ENCODE data around the gene TNFRSF1B.

Gene TNFRSF1B

DNA sequence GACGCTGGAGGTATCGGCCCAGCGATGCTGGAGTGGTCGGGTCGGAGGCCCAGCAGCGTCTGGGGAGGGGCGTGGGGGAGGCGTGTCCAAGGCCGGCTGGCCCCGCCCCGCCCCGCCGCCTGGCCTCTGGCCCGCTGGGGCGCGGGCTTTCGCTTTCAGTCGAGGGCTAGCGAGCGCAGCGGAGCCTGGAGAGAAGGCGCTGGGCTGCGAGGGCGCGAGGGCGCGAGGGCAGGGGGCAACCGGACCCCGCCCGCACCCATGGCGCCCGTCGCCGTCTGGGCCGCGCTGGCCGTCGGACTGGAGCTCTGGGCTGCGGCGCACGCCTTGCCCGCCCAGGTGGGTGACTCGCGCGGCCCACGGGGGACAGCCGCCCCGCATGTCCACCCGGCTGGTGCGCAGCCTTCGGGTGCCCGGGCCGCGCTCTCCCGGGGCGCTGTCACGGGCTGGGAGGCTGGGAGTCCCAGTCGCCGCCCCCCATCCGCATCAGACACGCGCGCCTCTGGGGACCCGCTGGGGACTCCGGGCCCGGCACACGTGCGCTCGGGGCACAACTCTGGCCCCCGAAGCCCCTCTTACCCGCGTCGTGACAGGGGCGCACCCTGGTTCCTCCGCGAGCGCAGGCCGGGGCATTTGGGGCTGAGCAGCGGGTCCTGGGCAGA, at the start of gene TNFRSF1B:
Gene TNFRSF1B (plus strand): TSS at position 158 of the 659 bp plus-strand sequence. CDS start 101 bp downstream, at position 259.
- in situ Hi-C loops (cut with MboI; ENCODE audit: low sequenced_read_pairs), result no loop called here
- Histone ChIP-seq H3K36me3 (replicated peaks) (no peaks in the 10 kb centered on the region), H3K9me3 (no peaks in the 10 kb centered on the region), H3K4me3 (peak within 1 kb of the TSS; percentile 17), H3K27me3 (ENCODE audit: low read depth) (peaks cover 25% of the 10 kb centered on the region), H3K4me1 (no peaks in the 10 kb centered on the region)
- DNase-seq (ENCODE audit: low spot score in 2 of 2), result peak; percentile 26 to 66

DNA sequence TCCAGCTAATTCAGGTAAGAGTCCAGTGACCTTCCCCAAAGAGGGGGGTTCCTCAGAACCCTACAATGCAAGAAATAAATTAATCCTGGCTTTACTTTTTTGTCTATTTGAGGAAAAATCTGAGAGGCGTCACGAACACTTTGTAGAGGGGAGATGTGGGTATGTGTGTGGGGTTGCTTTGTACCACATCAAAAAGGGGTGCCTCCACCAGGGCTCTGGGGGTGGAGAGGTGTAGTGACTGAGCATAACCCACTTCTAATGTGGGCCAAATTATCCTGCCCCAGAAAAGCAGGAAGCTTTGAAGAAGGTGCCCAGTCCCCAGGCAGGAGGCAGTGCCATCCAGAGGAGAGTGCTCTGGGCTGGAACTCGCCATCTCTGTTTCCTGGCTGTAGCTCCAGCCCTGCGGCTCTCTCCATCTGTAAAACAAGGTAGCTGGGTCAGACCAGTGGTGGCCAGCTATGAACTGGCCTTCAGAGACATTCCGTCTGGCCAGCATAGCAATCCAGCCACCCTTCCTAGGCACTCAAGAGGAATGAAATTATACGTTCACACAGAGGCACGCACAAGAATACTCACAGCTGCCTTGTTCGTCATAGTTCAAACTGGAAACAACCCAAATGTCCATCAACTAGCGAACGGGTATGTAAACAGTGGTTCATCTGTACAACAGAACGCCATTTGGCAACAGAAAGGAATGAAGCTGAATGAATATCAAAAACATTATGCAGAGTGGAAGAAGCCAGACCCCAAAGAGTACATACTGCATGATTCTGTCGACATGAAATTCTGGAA, 45.4 kb upstream of the TNFRSF1B start:
- DNase-seq (ENCODE audit: low spot score in 2 of 2), result no peak
- Histone ChIP-seq H3K4me1 (no peaks in the 10 kb centered on the region), H3K4me3 (no peak overlapping the region), H3K9me3 (no peaks in the 10 kb centered on the region), H3K27me3 (ENCODE audit: low read depth) (no peaks in the 10 kb centered on the region; the same call in 1 of the 2 replicates), H3K36me3 (replicated peaks) (no peaks in the 10 kb centered on the region)
- in situ Hi-C loops (cut with MboI; ENCODE audit: low sequenced_read_pairs), result loop anchor here (10.0 to 25.0 kb wide), 2 partner anchors 533 to 666 kb away; partner anchors contain the start of gene PRAMEF1

DNA sequence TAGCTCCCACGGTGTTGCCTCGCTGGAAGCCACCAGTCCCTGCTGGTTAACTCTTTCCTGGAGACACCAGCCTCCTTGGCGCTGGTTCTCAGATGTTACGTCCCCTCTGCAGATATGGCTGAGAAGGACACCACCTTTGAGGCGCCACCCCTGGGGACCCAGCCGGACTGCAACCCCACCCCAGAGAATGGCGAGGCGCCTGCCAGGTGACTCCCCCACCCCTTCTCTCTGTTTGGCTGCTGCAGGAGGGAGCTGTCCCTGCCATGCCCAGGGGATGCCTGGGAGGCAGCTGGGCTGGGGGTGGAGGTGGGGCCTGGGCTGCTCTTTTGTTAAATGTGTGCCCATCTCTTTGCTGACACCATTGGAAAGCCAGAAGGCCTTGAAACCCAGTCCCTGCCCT, 43.6 kb upstream of the TNFRSF1B start:
- Histone ChIP-seq H3K9me3 (no peaks in the 10 kb centered on the region), H3K36me3 (replicated peaks) (no peaks in the 10 kb centered on the region), H3K4me1 (no peaks in the 10 kb centered on the region), H3K27me3 (ENCODE audit: low read depth) (no peaks in the 10 kb centered on the region; the same call in 1 of the 2 replicates), H3K4me3 (no peak overlapping the region)
- in situ Hi-C loops (cut with MboI; ENCODE audit: low sequenced_read_pairs), result loop anchor here (10.0 to 25.0 kb wide), 2 partner anchors 532 to 664 kb away; partner anchors contain the start of gene PRAMEF1
- no peak for DNase-seq (ENCODE audit: low spot score in 2 of 2)

DNA sequence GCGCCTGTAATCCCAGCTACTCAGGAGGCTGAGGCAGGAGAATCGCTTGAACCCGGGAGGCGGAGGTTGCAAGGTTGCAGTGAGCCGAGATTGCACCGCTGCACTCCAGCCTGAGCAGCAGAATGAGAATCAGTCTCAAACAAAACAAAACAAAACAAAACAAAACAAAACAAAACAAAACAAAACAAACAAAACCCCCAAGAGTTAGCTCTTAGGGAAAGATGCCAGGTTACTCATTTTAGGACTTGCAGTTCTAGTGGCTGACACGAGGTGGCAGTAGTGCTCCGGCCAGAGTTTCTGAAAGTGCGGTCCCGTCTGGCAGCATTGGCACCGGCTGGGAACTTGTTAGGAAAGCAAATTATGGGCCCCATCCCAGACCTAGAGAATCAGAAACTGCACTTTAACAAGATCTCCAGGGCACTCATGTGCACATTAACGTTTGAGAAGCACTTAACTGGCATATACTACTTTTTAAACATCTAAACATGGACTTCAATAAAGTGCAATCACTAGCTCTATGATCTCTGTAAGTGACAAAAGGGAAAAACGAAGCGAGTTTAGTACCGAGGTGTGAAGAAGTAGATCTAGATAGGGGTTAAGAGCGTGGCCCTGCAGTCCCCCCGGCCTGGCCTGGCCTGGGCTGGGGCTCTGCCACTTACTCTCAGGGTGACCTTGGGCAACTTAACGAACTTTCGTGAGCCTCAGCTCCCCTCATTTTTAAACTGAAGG, 41.9 kb upstream of the TNFRSF1B start:
- H3K4me3 ChIP-seq, result no peak overlapping the region
- H3K27me3 ChIP-seq (ENCODE audit: low read depth), result no peaks in the 10 kb centered on the region
- no peaks in the 10 kb centered on the region for H3K36me3 ChIP-seq (replicated peaks)
- no peaks in the 10 kb centered on the region for H3K4me1 ChIP-seq
- no peaks in the 10 kb centered on the region for H3K9me3 ChIP-seq
- DNase-seq (ENCODE audit: low spot score in 2 of 2), result peak; percentile 49 to 80
- in situ Hi-C loops (cut with MboI; ENCODE audit: low sequenced_read_pairs), result loop anchor here (5.0 to 25.0 kb wide), 3 partner anchors 82 to 662 kb away; partner anchors contain the start of gene PRAMEF1

DNA sequence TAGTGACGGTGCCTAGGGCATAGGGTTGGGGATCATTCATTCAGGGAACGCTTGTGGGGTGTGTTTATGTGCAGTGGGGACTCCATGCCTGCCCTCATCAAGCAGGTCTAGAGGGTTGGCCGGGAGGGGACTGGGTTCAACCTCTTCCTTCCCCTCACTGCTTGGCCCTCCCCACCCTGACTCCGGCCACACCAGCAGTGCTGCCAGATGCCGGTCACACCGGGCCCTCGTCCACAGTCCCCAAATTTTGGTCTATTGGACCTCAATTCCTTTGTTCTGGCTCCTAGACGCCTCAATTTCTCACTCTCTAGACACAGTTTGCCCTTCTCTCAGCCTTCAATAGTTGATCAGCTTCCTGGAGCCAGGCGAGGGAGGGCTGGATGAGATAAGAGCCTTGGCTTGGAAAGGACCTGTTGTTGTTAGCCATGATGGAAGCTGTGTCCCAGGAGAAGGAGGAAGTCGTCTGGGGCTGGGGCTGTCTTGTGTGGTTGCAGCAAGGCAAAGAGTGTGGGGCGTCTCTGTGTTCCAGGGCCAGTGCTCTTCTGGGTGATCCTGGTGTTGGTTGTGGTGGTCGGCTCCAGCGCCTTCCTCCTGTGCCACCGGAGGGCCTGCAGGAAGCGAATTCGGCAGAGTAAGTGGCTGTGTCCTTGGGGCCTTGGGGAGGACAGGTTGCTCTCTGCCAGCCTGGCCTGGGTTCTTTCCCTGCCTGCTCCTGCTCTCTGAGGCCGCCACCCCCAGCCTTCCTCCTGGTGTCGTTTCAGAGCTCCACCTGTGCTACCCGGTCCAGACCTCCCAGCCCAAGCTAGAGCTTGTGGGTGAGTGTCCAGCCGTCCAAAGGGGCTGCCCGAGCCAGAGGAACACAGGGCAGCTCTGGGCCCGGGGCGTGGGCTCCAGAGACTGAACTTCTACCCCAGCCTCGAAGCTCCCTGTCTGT, 41.1 kb upstream of the TNFRSF1B start:
- no peaks in the 10 kb centered on the region for H3K4me1 ChIP-seq
- in situ Hi-C loops (cut with MboI; ENCODE audit: low sequenced_read_pairs), result loop anchor here (5.0 to 10.0 kb wide), 2 partner anchors 82 to 529 kb away; no protein-coding TSS in a partner anchor
- DNase-seq (ENCODE audit: low spot score in 2 of 2), result no peak
- H3K27me3 ChIP-seq (ENCODE audit: low read depth), result no peaks in the 10 kb centered on the region
- H3K9me3 ChIP-seq, result no peaks in the 10 kb centered on the region
- no peaks in the 10 kb centered on the region for H3K36me3 ChIP-seq (replicated peaks)
- no peak overlapping the region for H3K4me3 ChIP-seq

DNA sequence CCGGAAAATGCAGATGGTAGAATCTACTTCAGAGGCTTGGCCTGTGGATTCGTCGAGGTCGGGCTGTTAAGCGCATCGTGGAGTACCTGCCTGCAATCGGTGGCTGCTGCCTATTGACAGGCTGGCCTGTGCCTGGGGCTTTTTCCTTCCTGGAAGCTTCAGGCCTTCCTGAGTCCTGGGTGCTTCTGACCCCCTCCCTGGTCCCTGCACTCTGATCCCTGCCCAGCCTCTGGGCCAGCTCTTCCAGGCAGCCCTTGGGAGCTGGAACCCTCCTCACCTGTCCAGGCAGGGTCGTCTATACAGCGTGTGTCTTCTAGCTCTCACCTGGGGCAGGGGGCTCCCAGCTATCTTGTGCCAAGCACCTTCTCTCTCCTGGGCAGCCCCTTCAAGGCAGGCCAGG, 40.0 kb upstream of the TNFRSF1B start:
- Histone ChIP-seq H3K4me3 (no peak overlapping the region), H3K27me3 (ENCODE audit: low read depth) (no peaks in the 10 kb centered on the region), H3K36me3 (replicated peaks) (no peaks in the 10 kb centered on the region), H3K4me1 (no peaks in the 10 kb centered on the region), H3K9me3 (no peaks in the 10 kb centered on the region)
- DNase-seq (ENCODE audit: low spot score in 2 of 2), result no peak
- in situ Hi-C loops (cut with MboI; ENCODE audit: low sequenced_read_pairs), result loop anchor here (5.0 to 10.0 kb wide), 2 partner anchors 81 to 528 kb away; no protein-coding TSS in a partner anchor

DNA sequence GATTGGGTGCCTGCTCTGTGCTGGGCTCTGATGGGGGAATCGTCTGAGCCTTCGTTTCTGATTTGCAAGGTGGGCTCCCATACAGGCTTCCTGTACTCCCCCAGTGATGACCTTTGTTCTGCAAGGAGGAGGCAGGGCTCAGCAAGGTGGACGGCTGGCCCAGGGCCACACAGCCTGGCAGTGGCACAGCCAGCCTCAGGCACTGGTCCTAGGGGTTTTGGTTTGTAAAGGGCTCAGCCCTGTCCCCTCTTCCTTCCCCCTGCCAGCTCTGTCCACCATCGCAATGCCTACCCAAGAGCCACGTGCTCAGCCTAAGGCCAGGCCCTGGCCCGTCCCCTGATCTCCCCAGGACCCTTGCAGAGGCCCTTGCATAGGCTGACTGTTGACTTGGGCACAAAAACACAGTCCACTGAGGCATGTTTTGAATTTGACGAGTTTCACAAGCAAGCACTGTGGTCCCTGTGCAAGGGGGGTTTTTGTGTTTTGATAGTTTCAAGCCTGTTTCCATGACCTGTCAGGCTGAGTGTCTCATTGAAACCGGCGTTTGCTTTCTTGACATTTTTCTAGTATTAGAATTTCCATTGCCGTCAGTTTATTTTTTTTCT, 39.5 kb upstream of the TNFRSF1B start:
- Histone ChIP-seq H3K36me3 (replicated peaks) (no peaks in the 10 kb centered on the region), H3K27me3 (ENCODE audit: low read depth) (no peaks in the 10 kb centered on the region), H3K9me3 (no peaks in the 10 kb centered on the region), H3K4me3 (no peak overlapping the region), H3K4me1 (no peaks in the 10 kb centered on the region)
- in situ Hi-C loops (cut with MboI; ENCODE audit: low sequenced_read_pairs), result loop anchor here (5.0 to 10.0 kb wide), 2 partner anchors 80 to 527 kb away; no protein-coding TSS in a partner anchor
- no peak for DNase-seq (ENCODE audit: low spot score in 2 of 2)

DNA sequence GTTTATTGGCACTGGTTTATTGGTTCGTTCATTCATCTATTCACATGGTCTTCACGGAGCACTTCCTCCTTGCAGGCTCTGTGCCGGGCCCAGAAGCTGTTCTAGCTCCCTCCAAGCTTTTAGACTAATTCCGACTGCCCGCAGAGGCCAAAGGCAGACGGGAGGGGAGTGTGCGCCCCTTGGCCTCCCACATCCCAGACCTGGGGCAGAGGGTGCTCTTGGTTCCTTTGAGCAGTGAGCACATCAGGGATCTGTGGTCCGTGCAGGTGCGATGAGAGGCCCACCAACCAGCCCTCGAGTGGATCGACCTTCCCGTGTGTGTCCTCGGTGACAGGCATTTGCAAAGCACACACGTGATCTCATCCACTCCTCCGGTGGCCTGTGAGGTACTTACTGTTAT, 38.7 kb upstream of the TNFRSF1B start:
- DNase-seq (ENCODE audit: low spot score in 2 of 2), result no peak
- Histone ChIP-seq H3K9me3 (no peaks in the 10 kb centered on the region), H3K4me1 (no peaks in the 10 kb centered on the region), H3K27me3 (ENCODE audit: low read depth) (no peaks in the 10 kb centered on the region), H3K4me3 (no peak overlapping the region), H3K36me3 (replicated peaks) (no peaks in the 10 kb centered on the region)
- in situ Hi-C loops (cut with MboI; ENCODE audit: low sequenced_read_pairs), result loop anchor here (5.0 to 10.0 kb wide), 2 partner anchors 79 to 527 kb away; no protein-coding TSS in a partner anchor

DNA sequence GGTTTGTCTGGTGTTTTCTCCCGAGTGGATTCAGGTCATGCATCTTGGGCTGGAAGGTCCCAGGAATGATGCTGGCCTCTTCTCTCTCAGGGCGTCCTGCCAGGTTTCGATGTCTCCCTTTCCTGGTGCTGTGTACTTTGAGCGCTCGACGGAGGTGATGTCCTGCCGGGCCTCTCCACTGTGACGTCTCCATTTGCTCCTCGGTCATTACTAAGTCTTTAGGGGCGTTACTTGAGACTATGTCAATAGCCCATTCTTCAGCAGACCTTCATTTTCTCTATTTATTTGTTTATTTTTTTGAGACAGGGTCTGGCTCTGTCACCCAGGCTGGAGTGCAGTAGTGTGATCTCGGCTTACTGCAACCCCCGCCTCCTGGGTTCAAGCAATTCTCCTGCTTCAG, 37.2 kb upstream of the TNFRSF1B start:
- Histone ChIP-seq H3K27me3 (ENCODE audit: low read depth) (no peaks in the 10 kb centered on the region), H3K4me3 (no peak overlapping the region), H3K9me3 (no peaks in the 10 kb centered on the region), H3K36me3 (replicated peaks) (no peaks in the 10 kb centered on the region), H3K4me1 (no peaks in the 10 kb centered on the region)
- no peak for DNase-seq (ENCODE audit: low spot score in 2 of 2)
- in situ Hi-C loops (cut with MboI; ENCODE audit: low sequenced_read_pairs), result loop anchor here (5.0 to 10.0 kb wide), 2 partner anchors 78 to 525 kb away; no protein-coding TSS in a partner anchor

DNA sequence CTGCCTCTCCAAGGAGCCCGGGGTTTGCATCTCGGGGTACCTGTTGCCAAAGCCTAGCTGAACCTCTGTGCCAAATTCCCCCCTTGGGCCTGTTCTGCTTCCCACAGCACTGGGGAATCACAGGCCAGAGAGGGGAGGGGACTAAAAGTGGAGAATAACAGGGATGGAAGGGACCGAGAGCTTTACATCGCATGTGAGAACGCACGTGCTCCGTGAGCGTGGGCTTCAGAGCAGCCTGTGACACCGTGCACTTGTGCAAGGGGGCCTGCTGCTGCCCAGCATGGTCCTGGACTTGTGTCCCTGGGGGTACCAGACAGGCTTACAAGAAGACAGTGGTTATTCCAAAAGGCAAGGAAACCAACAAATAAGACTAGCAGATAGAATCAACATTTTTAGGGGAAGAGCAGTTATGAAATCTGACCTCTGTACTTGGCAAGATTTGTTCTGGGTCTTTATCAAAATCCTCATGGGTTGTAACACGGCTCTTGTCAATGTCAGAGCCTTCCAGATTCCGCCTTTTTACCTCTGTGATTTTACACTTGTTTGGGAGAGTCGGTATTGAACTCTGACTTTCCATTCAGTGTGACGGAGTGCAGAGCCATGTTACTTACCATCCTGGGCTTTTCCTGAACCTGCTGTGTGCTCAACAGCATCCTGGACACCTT, 36.2 kb upstream of the TNFRSF1B start:
- Histone ChIP-seq H3K27me3 (ENCODE audit: low read depth) (no peaks in the 10 kb centered on the region), H3K9me3 (no peaks in the 10 kb centered on the region), H3K36me3 (replicated peaks) (no peaks in the 10 kb centered on the region), H3K4me3 (no peak overlapping the region), H3K4me1 (no peaks in the 10 kb centered on the region)
- in situ Hi-C loops (cut with MboI; ENCODE audit: low sequenced_read_pairs), result no loop called here
- DNase-seq (ENCODE audit: low spot score in 2 of 2), result no peak

DNA sequence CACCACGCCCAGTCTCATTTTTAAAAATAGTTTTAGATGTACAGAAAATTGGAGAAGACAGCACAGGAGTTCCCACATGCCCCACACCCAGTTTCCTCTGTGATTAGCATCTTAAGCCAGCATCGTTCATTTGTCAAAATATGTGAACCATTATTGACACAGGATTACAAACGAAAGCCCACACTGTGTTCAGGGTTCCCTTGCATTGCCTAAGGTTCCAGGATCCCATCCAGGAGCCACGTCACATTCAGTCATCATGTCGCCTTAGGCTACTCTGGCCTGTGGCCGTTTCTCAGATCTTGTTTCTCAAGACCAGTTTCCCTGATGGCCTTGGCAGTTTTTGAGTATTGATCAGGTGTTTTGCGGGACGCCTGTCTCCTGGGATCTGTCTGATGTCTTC, 34.7 kb upstream of the TNFRSF1B start:
- H3K36me3 ChIP-seq (replicated peaks), result no peaks in the 10 kb centered on the region
- no peaks in the 10 kb centered on the region for H3K9me3 ChIP-seq
- no peak for DNase-seq (ENCODE audit: low spot score in 2 of 2)
- H3K4me3 ChIP-seq, result no peak overlapping the region
- in situ Hi-C loops (cut with MboI; ENCODE audit: low sequenced_read_pairs), result no loop called here
- H3K4me1 ChIP-seq, result no peaks in the 10 kb centered on the region
- no peaks in the 10 kb centered on the region for H3K27me3 ChIP-seq (ENCODE audit: low read depth)

DNA sequence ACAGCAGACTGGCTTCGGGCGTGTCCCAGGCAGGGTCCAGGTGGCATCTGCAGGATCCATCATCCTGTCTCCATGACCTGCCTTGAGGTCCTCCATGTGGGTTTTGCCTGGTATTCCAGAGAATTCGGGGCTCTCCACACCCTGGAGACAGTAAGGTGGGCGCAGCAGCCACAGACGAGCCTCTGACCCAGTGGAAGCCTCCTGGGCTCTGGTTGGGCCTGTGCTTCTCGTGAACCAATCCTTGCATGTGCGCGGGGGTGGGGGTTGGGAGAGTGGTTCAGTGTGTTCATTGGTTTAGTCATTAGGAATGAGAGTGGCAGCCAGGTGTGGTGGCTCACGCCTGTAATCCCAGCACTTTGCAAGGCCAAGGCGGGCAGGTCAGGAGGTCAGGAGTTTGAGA, 32.1 kb upstream of the TNFRSF1B start:
- no peaks in the 10 kb centered on the region for H3K36me3 ChIP-seq (replicated peaks)
- no peaks in the 10 kb centered on the region for H3K27me3 ChIP-seq (ENCODE audit: low read depth)
- H3K4me3 ChIP-seq, result no peak overlapping the region
- no peaks in the 10 kb centered on the region for H3K4me1 ChIP-seq
- no peak for DNase-seq (ENCODE audit: low spot score in 2 of 2)
- in situ Hi-C loops (cut with MboI; ENCODE audit: low sequenced_read_pairs), result no loop called here
- H3K9me3 ChIP-seq, result no peaks in the 10 kb centered on the region
